Omental fat pad (tissue), 4 donors: ENCODE measurements around the gene MRPL28. TPM values are rescaled to one million over a fixed set of nuclear protein-coding genes. Genes with fewer than 3 reads are reported as not detected.

Experiments used
- ATAC-seq: fragments of 150-250 bp; one replicate; pipeline ENCODE4 v1.9.1; 2016; ENCODE audit warnings: mild to moderate bottlenecking, moderate library complexity; ENCODE audit not compliant: low FRiP score
- DNase-seq: peaks from one replicate; pipeline ENCODE4 v3.0.0-alpha.2; 2019; ENCODE audit warnings: low spot score
- total RNA-seq, 4 donors: library from RNA; depleted of rRNA; stranded (reverse); fragments of >200 nt; gene quantifications; one replicate each; pipeline ENCODE4 v1.1.0, GENCODE V29; 2016
- TF ChIP-seq, protein P1 (sequence below), 3 donors: fragments of 450-650 bp; IDR thresholded peaks; one replicate each; pipeline ENCODE4 v1.5.1; 2016 to 2017; ENCODE audit warnings: antibody characterized with exemption in 3 of 3, mild to moderate bottlenecking in 3 of 3, moderate library complexity in 2 of 3

The MRPL28 gene
- total RNA-seq, 4 donors from 2014 or later: 53.3 to 58.2 (median 53.9) TPM

DNA sequence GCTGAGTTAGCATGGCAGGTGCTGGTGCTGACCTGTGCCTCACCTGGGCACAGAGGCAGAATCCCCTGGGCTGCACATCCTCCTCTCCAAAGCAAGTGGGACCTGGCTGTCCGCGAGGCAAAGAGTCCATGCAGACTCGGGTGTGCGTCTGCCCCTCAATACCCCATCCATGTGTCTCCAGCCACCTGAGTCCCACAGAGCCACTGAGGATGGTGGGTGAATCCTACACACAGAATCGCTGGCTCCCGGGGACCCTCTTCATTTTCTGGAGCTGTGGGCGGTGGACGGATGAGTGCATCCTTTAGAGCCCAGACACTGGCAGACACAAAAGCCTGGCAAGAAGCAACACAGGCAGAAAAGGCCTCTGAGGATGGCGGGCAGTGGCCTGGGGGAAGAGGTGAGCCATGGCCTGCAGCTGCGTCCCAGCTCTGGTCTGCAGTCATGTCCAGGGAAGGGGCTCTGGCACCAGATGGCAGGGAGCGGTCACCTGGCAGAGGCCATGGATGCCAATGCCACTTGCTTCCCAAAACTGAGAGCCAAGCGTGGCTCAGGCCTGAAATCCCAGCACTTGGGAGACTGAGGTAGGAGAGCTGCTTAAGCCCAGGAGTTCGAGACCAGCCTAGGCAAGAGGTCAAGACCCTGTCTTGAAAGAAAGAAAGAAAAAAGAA, 47.7 kb downstream of the MRPL28 start:
- TF ChIP-seq, protein P1, sequence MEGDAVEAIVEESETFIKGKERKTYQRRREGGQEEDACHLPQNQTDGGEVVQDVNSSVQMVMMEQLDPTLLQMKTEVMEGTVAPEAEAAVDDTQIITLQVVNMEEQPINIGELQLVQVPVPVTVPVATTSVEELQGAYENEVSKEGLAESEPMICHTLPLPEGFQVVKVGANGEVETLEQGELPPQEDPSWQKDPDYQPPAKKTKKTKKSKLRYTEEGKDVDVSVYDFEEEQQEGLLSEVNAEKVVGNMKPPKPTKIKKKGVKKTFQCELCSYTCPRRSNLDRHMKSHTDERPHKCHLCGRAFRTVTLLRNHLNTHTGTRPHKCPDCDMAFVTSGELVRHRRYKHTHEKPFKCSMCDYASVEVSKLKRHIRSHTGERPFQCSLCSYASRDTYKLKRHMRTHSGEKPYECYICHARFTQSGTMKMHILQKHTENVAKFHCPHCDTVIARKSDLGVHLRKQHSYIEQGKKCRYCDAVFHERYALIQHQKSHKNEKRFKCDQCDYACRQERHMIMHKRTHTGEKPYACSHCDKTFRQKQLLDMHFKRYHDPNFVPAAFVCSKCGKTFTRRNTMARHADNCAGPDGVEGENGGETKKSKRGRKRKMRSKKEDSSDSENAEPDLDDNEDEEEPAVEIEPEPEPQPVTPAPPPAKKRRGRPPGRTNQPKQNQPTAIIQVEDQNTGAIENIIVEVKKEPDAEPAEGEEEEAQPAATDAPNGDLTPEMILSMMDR (IDR thresholded peaks at IDR 0.05): no peak
- ATAC-seq (no peak), DNase-seq (no peak)

DNA sequence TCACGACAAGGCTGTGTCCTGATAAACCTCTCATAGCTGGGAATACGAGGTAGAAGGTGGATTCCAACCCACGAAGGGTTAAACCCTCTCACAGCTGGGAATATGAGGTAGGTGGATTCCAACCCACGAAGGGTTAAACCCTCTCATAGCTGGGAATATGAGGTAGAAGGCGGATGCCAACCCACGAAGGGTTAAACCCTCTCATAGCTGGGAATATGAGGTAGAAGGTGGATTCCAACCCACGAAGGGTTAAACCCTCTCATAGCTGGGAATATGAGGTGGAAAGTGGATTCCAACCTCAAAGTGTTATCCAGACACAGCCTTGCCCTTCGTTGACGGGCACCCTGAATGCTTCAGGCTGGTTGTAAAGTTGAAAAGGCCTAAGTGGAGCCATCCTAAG, 48.8 kb downstream of the MRPL28 start:
- ATAC-seq (no peak), DNase-seq (no peak)
- TF ChIP-seq, protein P1 (IDR thresholded peaks at IDR 0.05): no peak

DNA sequence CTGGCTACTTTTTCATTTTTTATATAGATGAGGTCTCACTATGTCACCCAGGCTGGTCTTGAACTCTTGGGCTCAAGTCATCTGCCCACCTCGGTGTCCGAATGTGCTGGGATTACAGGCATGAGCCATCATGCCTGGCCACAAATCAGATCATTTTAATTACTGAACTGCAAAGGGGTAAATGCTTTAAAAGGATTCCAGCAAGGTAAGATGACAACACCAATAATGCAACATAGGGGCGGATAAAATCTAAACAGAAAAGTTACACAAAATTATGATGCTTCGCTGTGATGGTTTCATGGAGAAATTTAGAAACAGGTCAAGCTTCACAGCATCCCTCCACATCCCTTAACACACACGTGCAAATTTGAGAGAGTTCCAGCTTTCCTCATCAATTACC, 50.1 kb downstream of the MRPL28 start:
- ATAC-seq (no peak), DNase-seq (no peak)
- TF ChIP-seq, protein P1 (IDR thresholded peaks at IDR 0.05): no peak

DNA sequence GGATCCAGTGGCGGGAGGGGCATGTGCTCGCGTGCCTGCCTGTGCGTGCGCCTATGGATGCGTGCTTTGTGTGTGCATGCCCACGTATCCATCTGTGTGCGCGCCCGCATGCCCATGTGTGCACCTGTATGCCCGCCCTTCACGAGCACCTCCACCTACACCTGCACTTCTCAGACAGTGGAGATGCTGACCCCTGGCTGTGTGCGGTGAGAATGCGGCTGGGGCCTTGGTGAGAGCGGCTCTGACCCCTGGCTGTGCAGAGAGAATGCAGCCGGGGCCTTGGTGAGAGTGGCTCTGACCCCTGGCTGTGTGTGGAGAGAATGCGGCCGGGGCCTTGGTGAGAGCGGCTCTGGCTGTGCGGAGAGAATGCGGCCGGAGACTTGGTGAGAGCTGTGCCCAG, 51.7 kb downstream of the MRPL28 start:
- ATAC-seq: no peak
- TF ChIP-seq, protein P1 (IDR thresholded peaks at IDR 0.05): no peak

DNA sequence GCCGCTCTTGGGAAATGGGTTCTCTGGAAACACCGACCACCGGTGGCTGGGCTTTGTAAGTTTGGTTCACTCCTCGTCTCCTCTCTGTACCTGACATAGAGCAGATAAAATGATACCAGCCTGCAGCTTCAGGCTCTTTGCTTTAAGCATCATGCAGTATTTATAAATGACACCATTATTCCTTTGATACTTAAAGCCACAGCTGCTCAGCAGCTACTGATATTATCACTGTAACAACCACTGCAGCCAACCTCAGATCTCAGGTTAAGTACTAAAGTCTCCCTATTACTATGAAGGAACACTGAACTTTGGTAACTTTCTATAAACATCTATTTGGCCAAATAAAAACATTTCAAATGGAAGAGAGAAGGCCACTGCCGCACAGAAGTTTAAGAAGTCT, 52.8 kb downstream of the MRPL28 start:
- no peak for DNase-seq
- ATAC-seq: no peak
- TF ChIP-seq, protein P1 (IDR thresholded peaks at IDR 0.05): no peak

More for the DNA sequence above, 51.7 kb downstream of the MRPL28 start:
- no peak for DNase-seq

Other genes starting within 250 kb of the MRPL28 start
- gene NPRL3, start 231.9 kb downstream of the MRPL28 start, total RNA-seq: 10 to 100 TPM; 14.5 to 25.5 (median 20.2) TPM
- gene HBZ, start 217.9 kb downstream of the MRPL28 start, total RNA-seq: not detected
- not detected for gene HBM, start 204.6 kb downstream of the MRPL28 start, total RNA-seq
- gene HBA2, start 197.7 kb downstream of the MRPL28 start, total RNA-seq: 1,000 to 10,000 TPM in 1 of 4 donors, 100 to 1,000 TPM in 2, 10 to 100 TPM in 1; 91.3 to 2,323 (median 185) TPM
- gene HBA1, start 193.9 kb downstream of the MRPL28 start, total RNA-seq: 100 to 1,000 TPM in 2 of 4 donors, 10 to 100 TPM in 2; 56.8 to 998 (median 122) TPM
- gene HBQ1, start 190.1 kb downstream of the MRPL28 start, total RNA-seq: 1 to 10 TPM in 1 of 4 donors, not detected in 3; 3.0 TPM
- gene LUC7L, start 141.1 kb downstream of the MRPL28 start, total RNA-seq: 100 to 1,000 TPM in 1 of 4 donors, 10 to 100 TPM in 3; 52.7 to 115 (median 76.8) TPM
- 100 to 1,000 TPM in 1 of 4 donors, 10 to 100 TPM in 3; 48.5 to 119 (median 69.3) TPM for gene FAM234A, start 135.7 kb downstream of the MRPL28 start, total RNA-seq
- 10 to 100 TPM in 2 of 4 donors, 1 to 10 TPM in 2; 5.0 to 23.5 (median 13.8) TPM for gene RGS11, start 94.6 kb downstream of the MRPL28 start, total RNA-seq
- 10 to 100 TPM in 1 of 4 donors, 1 to 10 TPM in 2, not detected in 1; 2.3 to 12.2 (median 5.9) TPM for gene ARHGDIG, start 89.9 kb downstream of the MRPL28 start, total RNA-seq
- 1 to 10 TPM in 3 of 4 donors, not detected in 1; 1.5 to 5.3 (median 2.7) TPM for gene PDIA2, start 87.4 kb downstream of the MRPL28 start, total RNA-seq
- gene AXIN1, start 17.8 kb downstream of the MRPL28 start, total RNA-seq: 10 to 100 TPM; 17.0 to 36.6 (median 20.9) TPM
- gene PGAP6, start 11.4 kb upstream of the MRPL28 start, total RNA-seq: 10 to 100 TPM; 27.3 to 41.1 (median 39.0) TPM
- 100 to 1,000 TPM in 1 of 4 donors, 10 to 100 TPM in 3; 49.5 to 115 (median 79.3) TPM for gene NME4, start 26.7 kb upstream of the MRPL28 start, total RNA-seq
- 10 to 100 TPM; 16.5 to 30.9 (median 21.4) TPM for gene DECR2, start 31.3 kb upstream of the MRPL28 start, total RNA-seq
- 10 to 100 TPM; 24.9 to 52.2 (median 48.7) TPM for gene RAB11FIP3, start 55.1 kb upstream of the MRPL28 start, total RNA-seq
- gene CAPN15, start 157.2 kb upstream of the MRPL28 start, total RNA-seq: 10 to 100 TPM; 16.4 to 87.2 (median 22.0) TPM
- under 1 TPM in 1 of 4 donors, not detected in 3; 0.19 TPM for gene PRR35, start 189.9 kb upstream of the MRPL28 start, total RNA-seq
- gene NHLRC4, start 196.5 kb upstream of the MRPL28 start, total RNA-seq: 1 to 10 TPM in 3 of 4 donors, under 1 TPM in 1; 0.24 to 5.5 (median 1.2) TPM
- gene PIGQ, start 199.4 kb upstream of the MRPL28 start, total RNA-seq: 10 to 100 TPM; 22.0 to 25.1 (median 23.8) TPM
- gene RAB40C, start 219.5 kb upstream of the MRPL28 start, total RNA-seq: 10 to 100 TPM; 11.6 to 20.6 (median 14.8) TPM